GM18867 (cell line): ENCODE measurements around the gene SYNGR4.
A peak's percentile ranks its signal among the peaks of the same experiment; 100 is the strongest.

Experiments
- ATAC-seq: cut with Tn5 transposase; IDR thresholded peaks from one replicate; pipeline ENCODE4 v1.9.1; 2021; ENCODE audit warnings: mild to moderate bottlenecking, moderate library complexity; ENCODE audit not compliant: unreplicated experiment

Gene SYNGR4

DNA sequence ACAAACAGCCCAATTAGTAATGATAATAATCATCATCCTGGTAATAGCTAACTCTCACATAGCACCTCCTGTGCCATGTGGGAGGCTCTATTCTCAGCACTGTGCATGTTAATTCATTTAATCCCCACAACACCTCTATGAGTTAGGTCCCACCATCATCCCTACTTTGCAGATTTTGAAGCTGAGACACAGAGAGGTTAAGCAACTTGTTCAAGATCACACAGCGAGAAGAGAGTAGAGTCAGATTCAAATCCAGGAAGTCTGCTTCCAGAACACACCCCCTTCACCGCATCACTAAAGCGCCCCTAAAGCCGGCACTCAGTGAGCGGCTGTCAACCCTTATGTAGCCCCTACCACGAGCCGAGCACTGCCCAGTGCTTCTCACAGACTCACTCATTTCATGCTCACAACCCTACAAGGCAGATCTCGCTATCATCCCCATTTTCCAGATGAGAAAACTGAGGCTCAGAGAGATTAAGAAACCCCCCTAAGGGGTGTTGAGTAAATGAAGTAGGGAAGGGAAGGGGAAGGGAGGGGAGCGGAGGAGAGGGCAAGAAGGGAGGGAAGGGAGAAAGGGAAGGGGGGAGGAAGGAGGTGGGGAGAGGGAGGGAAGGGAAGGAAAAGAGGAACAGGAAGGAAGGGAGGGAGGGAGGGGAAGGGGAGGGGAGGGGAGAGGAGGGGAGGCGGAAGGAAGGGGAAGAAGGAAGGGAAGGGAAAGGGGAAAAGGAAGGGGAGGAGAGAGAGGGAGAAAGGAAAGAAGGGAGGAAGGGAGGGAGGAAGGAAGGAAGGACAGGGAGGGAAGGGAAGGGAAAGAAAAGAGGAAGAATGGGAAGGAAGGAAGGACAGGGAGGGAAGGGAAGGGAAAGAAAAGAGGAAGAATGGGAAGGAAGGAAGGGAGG, 22.4 kb upstream of the SYNGR4 start:
- ATAC-seq = no peak

DNA sequence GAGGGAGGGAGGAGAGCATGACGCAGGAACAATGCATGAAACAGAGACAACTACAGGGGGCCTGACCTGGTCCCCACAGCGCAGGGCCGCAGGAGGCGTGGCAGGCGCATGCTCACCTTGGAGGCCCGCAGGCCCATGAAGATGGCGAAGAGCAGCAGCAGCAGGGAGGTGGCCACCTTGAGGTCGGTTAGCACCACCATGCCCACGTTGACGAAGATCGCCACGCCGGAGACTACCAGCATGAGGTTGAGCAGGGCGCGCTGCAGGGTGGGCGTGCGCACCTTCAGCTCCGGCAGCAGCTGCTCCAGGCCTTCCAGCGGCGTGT, 21.8 kb upstream of the SYNGR4 start:
- no peak for ATAC-seq

DNA sequence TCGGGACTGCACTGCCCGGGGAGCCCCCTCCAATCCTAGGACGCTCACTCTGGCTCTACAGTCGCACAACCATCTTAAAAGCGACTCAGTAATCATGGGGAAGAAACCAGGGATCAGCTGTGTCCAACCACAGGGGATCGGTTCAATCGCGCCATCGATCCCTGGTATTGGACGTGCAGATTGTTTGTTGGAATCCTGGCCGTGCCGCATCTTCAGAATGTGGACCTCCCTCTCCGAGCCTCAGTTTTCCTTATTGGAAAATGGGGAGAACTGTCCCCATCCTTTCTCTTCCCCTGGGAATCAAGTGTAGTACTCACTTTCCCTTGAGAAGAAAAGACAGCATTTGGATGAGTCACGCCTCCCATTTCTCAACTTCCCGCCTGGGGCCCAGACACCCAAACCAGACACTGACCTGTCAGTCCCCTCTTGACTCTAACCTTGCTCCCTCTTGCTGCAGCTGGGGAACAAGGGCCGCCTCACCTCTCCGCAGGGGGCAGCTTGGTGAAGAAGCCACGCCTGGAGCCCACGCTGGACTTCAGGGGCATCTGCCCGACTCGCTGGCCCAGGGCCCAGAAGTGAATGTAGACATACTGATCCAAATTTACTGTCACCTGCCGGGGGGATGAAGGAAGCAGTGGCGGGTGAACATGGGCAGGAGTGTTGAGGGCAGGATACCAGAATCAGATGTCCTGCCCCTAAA, 21.2 kb upstream of the SYNGR4 start:
- ATAC-seq = no peak

DNA sequence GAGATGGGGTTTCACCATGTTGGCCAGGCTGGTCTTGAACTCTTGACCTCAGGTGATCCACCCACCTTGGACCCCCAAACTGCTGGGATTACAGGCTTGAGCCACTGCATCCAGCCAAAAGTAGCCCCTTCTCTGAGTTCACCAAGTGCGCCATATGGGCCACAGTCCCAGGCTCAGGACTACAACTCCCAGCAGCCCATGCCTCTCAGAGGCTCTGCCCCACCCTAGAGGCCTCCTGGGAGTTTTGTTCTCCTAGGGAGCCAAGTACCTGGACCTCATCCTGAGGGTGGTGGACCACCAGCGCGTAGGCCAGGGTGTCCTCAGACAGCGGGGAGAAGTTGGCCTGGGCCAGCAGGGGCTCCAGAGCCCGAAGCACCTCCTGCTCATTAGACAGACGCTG, 19.3 kb upstream of the SYNGR4 start:
- ATAC-seq = no peak

DNA sequence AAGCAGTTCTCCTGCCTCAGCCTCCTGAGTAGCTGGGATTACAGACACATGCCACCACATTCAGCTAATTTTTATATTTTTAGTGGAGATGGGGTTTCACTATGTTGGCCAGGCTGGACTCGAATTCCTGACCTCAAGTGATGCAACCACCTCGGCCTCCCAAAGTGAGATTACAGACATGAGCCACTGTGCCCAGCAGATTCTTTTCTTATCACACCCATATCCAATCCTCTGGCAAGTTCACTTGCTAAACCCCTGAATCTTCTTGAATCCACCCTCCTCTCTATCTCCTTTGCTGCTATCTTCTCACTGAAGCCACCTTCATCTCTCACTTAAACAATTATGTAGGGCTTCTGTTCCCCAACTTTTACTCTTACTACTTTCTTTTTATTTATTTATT, 18.0 kb upstream of the SYNGR4 start:
- ATAC-seq = no peak

DNA sequence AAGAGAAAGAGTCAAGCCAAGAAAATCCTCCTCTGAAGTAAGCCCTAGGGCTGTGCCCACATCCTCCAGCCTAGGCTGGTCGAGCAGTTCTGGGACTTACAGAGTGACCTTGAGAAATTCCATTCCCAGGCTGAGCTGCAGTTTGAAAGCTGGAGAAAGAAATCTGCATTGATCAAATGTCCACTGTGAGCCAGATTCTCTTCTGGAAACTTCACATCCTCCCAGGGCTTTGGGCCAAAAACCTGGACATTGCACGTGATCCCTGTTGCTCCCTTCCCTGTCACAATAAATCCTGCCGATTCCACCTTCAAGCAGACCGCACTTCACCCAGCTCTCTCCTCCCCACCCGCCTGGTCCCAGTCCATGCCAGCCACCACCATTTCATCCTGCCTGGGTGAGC, 16.1 kb upstream of the SYNGR4 start:
- ATAC-seq = no peak

DNA sequence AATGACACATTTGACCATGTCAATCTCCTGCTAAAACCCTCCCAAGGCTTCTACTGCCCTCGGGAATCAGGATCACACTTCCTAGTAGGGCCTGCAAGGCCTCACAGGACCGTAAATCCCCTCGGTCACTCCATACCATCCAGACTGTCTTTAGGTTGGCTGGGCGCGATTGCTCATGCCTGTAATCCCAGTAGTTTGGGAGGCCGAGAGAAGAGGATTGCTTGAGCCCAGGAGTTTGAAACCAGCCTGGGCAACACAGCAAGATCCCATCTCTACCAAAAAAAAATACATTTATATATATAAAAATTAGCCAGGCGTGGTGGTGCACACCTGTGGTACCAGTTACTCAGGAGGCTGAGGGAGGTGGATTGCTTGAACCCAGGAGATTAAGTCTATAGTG, 15.4 kb upstream of the SYNGR4 start:
- no peak for ATAC-seq

DNA sequence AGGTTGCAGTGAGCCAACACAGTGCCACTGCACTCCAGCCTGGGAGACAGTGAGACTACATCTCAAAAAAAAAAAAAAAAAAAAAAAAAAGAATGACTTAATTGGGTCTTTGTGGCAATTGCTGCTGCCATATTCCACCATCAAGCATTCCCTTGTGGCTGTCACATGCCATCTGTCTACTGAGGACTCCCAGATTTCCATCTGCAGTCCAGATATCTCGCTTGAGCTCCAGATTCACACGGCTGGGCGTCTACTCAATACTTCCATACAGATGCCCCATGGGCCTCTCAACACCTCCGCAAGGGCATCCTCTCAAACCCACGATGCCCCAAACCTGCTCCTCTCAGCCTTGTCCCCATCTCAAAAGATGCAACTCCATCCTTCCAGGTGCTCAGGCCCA, 13.3 kb upstream of the SYNGR4 start:
- no peak for ATAC-seq

DNA sequence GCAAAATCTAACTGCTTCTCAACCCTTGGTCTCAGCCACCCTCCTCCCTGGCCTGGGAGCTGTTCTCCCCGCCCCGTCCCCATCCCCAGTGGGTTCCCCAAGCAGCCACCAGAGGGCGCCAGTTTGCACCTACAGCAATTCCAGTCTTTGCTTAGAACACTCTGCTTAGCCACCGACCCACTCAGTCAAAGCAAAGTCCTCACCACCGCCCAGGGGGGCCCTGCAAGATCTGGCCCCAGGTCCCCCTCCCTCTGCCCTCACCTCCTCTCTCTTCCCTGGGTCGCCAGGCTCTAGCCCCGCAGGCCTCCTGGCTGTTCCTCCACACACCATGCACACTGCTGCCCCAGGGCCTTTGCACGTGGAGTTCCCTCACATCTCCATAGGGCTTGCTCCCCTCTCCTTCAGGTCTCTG, 12.8 kb upstream of the SYNGR4 start:
- no peak for ATAC-seq

DNA sequence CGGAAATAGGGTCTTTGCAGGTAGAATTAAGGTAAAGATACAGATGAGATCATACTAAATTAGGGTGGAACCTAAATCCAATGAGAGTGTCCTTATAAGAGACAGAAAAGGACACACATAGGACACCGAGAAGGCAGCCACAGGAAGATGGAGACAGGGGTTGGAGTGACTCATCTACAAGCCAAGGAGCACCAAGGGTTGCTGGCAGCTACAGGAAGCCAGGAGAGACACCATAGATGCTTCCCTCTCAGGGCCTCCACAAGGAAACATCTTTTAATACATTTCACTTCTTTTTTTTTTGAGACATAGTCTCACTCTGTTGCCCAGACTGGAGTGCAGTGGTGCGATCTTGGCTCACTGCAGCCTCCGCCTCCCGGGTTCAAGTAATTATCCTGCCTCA, 10.5 kb upstream of the SYNGR4 start:
- ATAC-seq = no peak

DNA sequence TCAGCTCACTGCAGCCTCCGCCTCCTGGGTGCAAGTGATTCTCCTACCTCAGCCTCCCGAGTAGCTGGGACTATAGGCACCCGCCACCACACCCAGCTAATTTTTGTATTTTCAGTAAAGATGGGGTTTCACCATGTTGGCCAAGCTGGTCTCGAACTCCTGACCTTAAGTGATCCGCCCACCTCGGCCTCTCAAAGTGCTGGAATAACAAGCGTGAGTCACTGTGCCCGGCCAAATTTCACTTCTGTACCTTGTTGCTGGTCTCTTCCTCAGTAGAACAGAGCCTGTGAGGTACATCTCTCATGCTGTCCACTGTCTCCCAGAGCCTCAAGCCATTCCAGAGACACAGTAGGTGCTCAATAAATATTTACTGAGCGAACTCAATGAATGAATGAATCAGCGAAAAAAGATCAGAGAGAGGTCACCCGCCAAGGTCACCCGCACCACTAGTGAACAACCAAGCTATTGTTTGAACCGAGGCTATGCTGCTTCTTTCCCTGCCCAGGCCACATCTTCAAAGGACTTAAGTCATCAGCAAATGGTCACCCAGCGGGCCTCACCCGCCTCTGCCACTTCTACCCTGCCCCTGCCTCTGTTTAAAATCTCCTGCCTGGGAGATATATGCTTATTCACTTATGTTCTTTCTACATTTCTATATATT, 9.7 kb upstream of the SYNGR4 start:
- ATAC-seq = no peak

DNA sequence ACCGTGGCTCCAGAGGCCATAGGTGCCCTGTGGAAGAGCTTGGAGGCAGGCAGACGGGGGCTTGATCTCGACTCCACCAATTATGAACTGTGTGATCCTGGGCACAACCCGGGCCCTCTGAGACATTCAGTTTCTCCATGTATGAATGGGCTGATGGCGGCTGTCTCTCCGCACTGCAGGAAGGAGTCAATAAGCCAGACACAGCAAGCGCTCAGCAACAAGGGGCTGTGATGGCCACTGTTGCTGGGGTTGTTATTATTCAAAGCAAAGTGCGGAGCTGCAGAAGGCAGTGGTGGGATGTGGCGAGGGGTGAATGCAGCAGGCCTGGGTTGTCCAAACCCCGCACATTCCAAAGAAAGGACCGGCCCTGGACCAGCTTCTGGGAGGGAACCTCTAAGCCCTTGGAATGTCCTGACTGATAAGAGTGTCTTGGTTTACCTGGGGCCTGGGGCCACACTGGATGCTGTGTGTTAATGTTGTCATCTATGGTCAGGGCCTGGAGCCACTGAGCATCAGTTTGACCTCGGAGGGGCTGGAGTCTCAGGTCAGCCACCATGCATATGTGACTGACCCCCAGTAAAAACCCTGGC, 8.7 kb upstream of the SYNGR4 start:
- ATAC-seq = no peak

DNA sequence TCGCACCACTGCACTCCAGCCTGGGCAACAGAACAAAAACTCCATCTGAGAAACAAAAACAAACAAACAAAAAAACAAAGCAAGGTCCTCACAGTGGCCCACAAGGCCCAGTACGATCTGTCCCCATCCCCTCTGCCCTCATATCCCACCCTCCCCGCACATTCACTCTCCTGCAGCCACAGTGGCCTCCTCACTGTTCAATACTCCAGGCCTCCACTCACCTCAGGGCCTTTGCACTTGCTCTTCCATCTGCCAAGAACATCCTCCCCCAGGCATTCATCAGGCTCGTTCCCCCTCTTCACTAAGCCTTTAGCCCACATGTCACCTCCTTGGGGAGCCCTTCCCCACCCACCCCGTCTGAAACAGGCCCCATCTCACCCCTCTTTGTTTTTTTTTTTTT, 5.0 kb upstream of the SYNGR4 start:
- ATAC-seq = no peak

DNA sequence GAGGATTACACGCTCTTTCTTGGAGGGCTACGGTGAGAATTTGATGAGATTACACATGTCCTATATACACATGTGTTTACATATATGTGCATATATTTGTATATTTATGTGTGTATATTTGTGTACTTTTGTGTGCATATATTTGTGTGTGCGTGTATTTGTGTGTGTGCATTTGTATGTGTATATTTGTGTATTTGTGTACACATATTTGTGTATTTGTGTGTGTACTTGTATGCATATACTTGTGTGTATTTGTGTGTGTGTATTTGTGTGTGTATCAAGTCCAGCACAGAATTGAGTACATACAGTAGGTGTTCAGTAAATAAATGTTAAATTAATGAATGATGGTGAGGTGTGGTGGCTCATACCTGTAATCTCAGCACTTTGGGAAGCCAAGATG, 2.3 kb upstream of the SYNGR4 start:
- ATAC-seq = no peak

DNA sequence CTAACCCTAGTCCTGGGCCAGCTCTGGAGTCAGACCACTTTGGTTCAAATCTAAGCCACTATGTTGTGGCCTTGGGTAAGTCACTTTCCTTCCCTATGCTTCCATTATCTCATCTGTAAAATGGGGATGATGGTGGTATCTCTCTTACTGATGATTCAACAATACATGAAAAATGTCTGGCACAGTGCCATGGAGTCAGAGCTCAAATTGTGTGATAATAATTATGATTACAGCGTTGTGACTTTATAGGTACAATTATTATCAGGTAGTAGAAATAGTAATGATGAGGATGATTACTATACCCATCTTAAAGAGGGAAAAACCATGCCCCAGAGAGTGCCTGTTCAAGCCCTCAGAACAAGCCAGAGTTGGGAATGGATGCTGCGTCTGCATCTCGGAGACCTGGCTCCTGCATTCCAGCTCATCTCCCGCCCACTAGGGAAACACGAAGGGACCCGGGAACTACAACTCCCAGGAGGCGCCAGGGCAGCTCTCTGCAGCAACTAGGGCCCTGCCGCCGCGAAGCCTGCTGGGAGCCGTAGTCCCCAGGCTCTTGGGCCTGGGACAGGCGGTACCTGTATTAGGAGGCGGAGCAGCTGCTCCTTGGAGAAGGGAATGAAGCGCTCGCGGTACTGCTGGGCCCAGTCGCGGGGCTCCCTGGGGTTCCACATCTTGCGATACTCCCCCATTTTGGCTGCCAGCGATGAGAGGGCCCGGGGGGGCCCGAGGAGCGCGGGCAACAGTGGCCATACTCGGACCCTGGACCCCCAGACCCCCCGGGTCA, 1.3 kb upstream of the SYNGR4 start:
- peak; percentile 51 for ATAC-seq

DNA sequence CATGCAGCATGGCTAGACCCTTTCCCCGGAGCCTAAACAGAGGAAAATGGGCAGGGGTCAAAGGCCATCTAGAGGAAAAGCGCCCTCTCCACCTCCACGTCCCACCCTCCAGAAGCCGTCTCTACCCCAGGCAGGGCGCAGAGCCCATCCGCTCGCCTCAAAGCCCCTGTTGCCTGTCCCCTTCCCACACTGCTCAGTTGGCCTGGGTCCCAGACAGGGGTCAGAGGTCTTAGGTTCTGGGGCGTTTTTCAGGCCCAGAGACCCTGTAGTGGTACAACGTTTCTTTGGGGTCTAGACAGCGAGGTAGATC, 712 bp upstream of the SYNGR4 start:
- peak; percentile 12 for ATAC-seq

DNA sequence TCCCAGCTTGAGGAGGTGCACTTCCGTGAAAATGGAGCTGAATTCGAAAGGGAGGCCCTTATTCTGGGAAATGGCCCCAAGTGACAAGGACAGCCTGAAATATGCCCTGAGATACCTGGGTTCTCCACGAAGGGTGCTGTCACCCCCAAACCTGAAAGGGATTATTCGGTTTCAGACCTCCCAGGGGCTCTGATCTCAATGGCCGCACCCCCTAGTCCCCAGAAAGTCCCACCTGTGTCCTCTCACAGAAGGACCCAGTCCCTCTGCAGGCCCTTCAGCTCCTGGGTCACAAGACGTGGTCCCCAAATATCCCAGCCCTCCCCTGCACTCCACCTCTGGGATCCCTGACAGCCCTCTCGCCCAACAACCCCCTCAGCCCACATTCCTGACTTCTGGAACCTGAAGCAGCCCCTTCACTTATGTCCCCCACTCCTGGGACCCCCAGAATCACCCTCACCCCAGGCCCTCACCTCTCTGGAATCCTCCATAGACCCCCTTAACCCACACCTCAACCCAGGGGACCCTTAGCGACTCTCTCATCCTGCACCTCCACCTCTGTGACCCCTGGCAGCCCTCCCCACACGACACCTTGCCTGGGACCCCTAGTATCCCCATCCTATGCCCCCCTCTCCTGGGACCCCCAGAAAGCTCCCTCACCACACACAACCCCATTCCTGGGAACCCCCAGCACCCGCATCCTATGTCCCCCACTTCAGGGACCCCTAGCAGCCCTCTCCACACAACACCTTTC, 606 bp downstream of the SYNGR4 start:
- ATAC-seq = no peak

DNA sequence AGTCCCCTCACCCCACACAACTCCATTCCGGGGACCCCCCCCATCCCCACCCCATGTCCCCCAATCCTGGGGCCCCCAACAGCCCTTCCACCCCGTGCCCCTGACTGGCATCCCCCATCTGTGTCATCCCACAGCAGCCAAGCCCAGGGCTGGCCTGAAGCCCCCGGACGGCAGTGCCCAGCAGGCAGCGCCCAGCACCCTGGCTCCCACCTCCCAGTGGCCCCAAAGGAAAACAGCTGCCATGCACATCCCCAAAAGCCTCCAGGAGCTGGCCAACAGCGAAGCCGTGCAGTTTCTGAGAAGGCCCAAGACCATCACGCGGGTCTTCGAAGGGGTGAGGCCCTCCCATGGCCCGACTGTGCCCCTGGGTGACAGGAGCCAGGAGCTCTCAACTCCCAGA, 1.4 kb downstream of the SYNGR4 start:
- ATAC-seq = no peak

DNA sequence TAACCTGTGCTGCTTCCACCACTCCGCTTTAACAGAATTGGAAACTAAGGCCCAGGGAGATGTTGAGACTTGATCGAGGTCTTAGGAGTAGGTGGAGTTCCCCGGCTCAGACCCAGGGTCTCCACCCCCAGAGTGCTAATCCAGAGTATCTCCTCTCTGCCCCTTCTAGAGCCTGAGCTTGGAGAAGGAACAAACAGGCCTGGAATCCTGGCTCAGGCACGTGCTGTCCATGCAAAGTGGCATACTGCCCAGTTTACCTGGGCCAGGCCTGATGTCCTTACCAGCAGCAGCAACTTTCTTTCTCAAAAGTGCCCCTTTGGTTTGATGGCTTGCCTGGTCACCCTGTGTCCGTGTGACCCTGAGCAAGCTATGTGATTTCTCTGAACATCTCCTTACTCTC, 3.7 kb downstream of the SYNGR4 start:
- ATAC-seq = no peak

DNA sequence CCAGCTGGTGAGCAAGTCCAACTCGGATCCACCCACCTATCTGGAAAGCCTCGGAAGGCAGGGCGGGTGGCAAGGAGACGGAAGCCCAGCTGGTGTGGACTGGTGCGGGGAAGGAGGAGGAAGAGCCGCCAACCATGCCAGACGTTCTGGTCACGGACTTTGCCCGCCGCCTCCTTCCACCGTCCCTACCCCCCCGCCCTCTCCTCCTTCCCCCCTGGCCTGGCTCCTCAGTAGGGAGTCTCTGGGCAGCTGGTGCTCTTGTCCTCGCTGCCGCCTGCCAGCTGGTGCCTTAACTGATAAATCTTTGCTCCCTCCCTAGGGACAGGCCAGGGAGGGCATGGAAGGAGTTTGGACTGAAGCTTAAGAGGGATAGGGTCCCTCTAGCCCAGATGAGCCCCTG, 4.8 kb downstream of the SYNGR4 start:
- no peak for ATAC-seq
